BJ (cell line): ENCODE results near the gene MAST2. TPM values are rescaled to one million over a fixed set of nuclear protein-coding genes. Genes with fewer than 3 reads are reported as not detected.
A peak's percentile ranks its signal among the peaks of the same experiment; 100 is the strongest.
"Not testable (repeated sequence)": the region's sequence is repeated elsewhere in the genome, so short reads cannot be mapped to it uniquely, and the experiment has no call there.

ENCODE experiments used
- CTCF ChIA-PET: fragments of 350-600 bp; formaldehyde crosslinking; extraction: SDS; loops from one replicate; lab custom pipeline; 2021; ENCODE audit warnings: antibody characterized with exemption, inconsistent platforms; lab: Yijun Ruan, JAX
- POLR2A ChIA-PET: fragments of 300-600 bp; sonication (Branson Sonifier 250); formaldehyde crosslinking; extraction: SDS; loops from one replicate; lab custom pipeline; 2021; ENCODE audit warnings: antibody characterized with exemption; lab: Charles Lee
- DNase-seq: peaks from one replicate; pipeline ENCODE4 v3.0.0-alpha.2; 2011; ENCODE audit warnings: low read depth
- H3K27me3 ChIP-seq: 2 replicates; pipeline ENCODE4 v1.6.0; 2011; ENCODE audit warnings: low read length; ENCODE audit not compliant: control insufficient read depth, insufficient read depth
- H3K36me3 ChIP-seq: 2 replicates; pipeline ENCODE4 v1.5.1; 2011; ENCODE audit warnings: low read length; ENCODE audit not compliant: control insufficient read depth, insufficient read depth
- H3K4me3 ChIP-seq: 2 replicates; pipeline ENCODE4 v1.5.1; 2011; ENCODE audit warnings: low read depth, mild to moderate bottlenecking, control low read depth, low read length
- CTCF ChIP-seq: IDR thresholded peaks from 2 replicates; pipeline ENCODE4 v1.5.1; 2011; ENCODE audit warnings: low read depth, mild to moderate bottlenecking, control low read depth, inconsistent platforms, low read length, moderate library complexity; ENCODE audit not compliant: insufficient read depth
- polyA plus RNA-seq: library from polyadenylated mRNA; depleted of rRNA; stranded (reverse); fragments of >200 nt; gene quantifications from 2 replicates; pipeline ENCODE4 v1.2.3, GENCODE V29; 2011

The MAST2 gene
- polyA plus RNA-seq, 1 experiment, result 47.2 TPM

GRCh38 chr1:45843474-45843905 lies 40.1 kb downstream of the MAST2 start:
- H3K36me3 ChIP-seq, result no peaks in the 10 kb centered on the region
- DNase-seq, result no peak
- H3K27me3 ChIP-seq, result no peaks in the 10 kb centered on the region
- H3K4me3 ChIP-seq, result no peak overlapping the region
- peak; percentile 28; the same call in 1 of the 2 replicates for TF ChIP-seq CTCF
- ChIA-PET CTCF (interaction anchor here (0.7 to 1.6 kb wide), 3 partner anchors 23 to 89 kb away, joined by 3 to 4 read pairs (median 3); no protein-coding TSS in a partner anchor), POLR2A (no interaction called here)

- H3K4me3 ChIP-seq, H3K36me3 ChIP-seq, H3K27me3 ChIP-seq, POLR2A ChIA-PET, DNase-seq: not testable (repeated sequence)
- CTCF ChIA-PET, result interaction anchor here (0.7 to 1.6 kb wide), 3 partner anchors 23 to 89 kb away, joined by 3 to 4 read pairs (median 3); no protein-coding TSS in a partner anchor
Observed at GRCh38 chr1:45844000-45844399, 40.6 kb downstream of the MAST2 start.

GRCh38 chr1:45846931-45847330 lies 43.5 kb downstream of the MAST2 start:
- Histone ChIP-seq H3K4me3 (no peak overlapping the region), H3K27me3 (no peaks in the 10 kb centered on the region), H3K36me3 (no peaks in the 10 kb centered on the region)
- POLR2A ChIA-PET, result no interaction called here
- CTCF ChIA-PET, result interaction anchor here (0.6 kb wide), 2 partner anchors 24 to 261 kb away, joined by 3 to 4 read pairs; no protein-coding TSS in a partner anchor
- no peak for TF ChIP-seq CTCF
- peak; percentile 87 for DNase-seq

GRCh38 chr1:45848097-45848496 lies 44.7 kb downstream of the MAST2 start:
- Histone ChIP-seq H3K27me3 (no peaks in the 10 kb centered on the region), H3K4me3 (no peak overlapping the region), H3K36me3 (no peaks in the 10 kb centered on the region)
- ChIA-PET CTCF (interaction anchor here (0.7 kb wide), 1 partner anchor 104 kb away, joined by 3 read pairs; no protein-coding TSS in a partner anchor), POLR2A (no interaction called here)
- no peak for DNase-seq
- TF ChIP-seq CTCF, result no peak

- ChIA-PET CTCF (interaction anchor here (0.7 kb wide), 1 partner anchor 105 kb away, joined by 3 read pairs; no protein-coding TSS in a partner anchor), POLR2A (no interaction called here)
- Histone ChIP-seq H3K4me3 (no peak overlapping the region), H3K36me3 (no peaks in the 10 kb centered on the region), H3K27me3 (no peaks in the 10 kb centered on the region)
- TF ChIP-seq CTCF, result no peak
- no peak for DNase-seq
Observed at GRCh38 chr1:45848714-45849113, 45.3 kb downstream of the MAST2 start.

- POLR2A ChIA-PET, result no interaction called here
- no peak for DNase-seq
- no peak overlapping the region for H3K4me3 ChIP-seq
- no peak for TF ChIP-seq CTCF
- H3K27me3 ChIP-seq, result no peaks in the 10 kb centered on the region
- H3K36me3 ChIP-seq, result no peaks in the 10 kb centered on the region
- CTCF ChIA-PET, result no interaction called here
Observed at GRCh38 chr1:45850017-45850416, 46.6 kb downstream of the MAST2 start.
